Smooth muscle cell (in vitro differentiated cells): ENCODE data around the gene VIPR2. TPM values are rescaled to one million over a fixed set of nuclear protein-coding genes. Genes with fewer than 3 reads are reported as not detected.

Source experiments
- DNase-seq: peaks from one replicate; lab custom pipeline; 2025; ENCODE audit not compliant: unreplicated experiment; lab: John Stamatoyannopoulos, UW
- H2AFZ ChIP-seq: fragments of 200-600 bp; sonication (generic); 2 replicates; pipeline ENCODE4 v1.6.0; 2016; ENCODE audit warnings: antibody characterized with exemption, low read depth, mild to moderate bottlenecking
- H3F3A ChIP-seq: fragments of 200-600 bp; sonication (generic); 2 replicates; pipeline ENCODE4 v1.6.0; 2017; ENCODE audit warnings: antibody characterized with exemption, low read depth
- H3K27ac ChIP-seq: fragments of 200-600 bp; sonication (generic); 2 replicates; pipeline ENCODE4 v1.5.1; 2016; ENCODE audit warnings: low read depth, mild to moderate bottlenecking
- H3K27me3 ChIP-seq: fragments of 200-600 bp; sonication (generic); 2 replicates; pipeline ENCODE4 v1.6.1; 2016; ENCODE audit warnings: low read depth, mild to moderate bottlenecking
- H3K36me3 ChIP-seq: fragments of 200-600 bp; sonication (generic); 2 replicates; pipeline ENCODE4 v1.5.1; 2016; ENCODE audit warnings: low read depth
- H3K4me1 ChIP-seq: fragments of 200-600 bp; sonication (generic); 2 replicates; pipeline ENCODE4 v1.5.1; 2016; ENCODE audit warnings: low read depth
- H3K4me2 ChIP-seq: fragments of 200-600 bp; sonication (generic); 2 replicates; pipeline ENCODE4 v1.6.0; 2016; ENCODE audit warnings: mild to moderate bottlenecking
- H3K4me3 ChIP-seq: fragments of 200-600 bp; sonication (generic); 2 replicates; pipeline ENCODE4 v1.5.1; 2016; ENCODE audit warnings: mild to moderate bottlenecking
- H3K79me2 ChIP-seq: fragments of 200-600 bp; sonication (generic); 2 replicates; pipeline ENCODE4 v1.6.0; 2016; ENCODE audit warnings: low read depth, mild to moderate bottlenecking
- H3K9ac ChIP-seq: fragments of 200-600 bp; sonication (generic); 2 replicates; pipeline ENCODE4 v1.6.0; 2016; ENCODE audit warnings: low read depth
- H3K9me3 ChIP-seq: fragments of 200-600 bp; sonication (generic); replicated peaks from 2 replicates; pipeline ENCODE4 v1.5.1; 2016; ENCODE audit warnings: low read depth
- H4K20me1 ChIP-seq: fragments of 200-600 bp; sonication (generic); 2 replicates; pipeline ENCODE4 v1.6.0; 2016; ENCODE audit warnings: low read depth
- WGBS: methylation state at CpG from one replicate; pipeline ENCODE4 v1.1.7; 2016; ENCODE audit warnings: low lambda C conversion rate; 5-methylcytosine and 5-hydroxymethylcytosine counted together
- polyA plus RNA-seq: library from polyadenylated mRNA; unstranded; fragments of >200 nt; fragmentation: Nextera tagmentation; extraction: Ambion mirVana; gene quantifications from 2 replicates; pipeline ENCODE4 v1.2.1, GENCODE V29; 2016
- total RNA-seq: library from RNA; depleted of rRNA; stranded (reverse); fragments of >200 nt; gene quantifications from 2 replicates; pipeline ENCODE4 v1.2.3, GENCODE V29; 2014
- TF ChIP-seq, protein P1 (sequence below): fragments of 200-600 bp; sonication (generic); IDR thresholded peaks from 2 replicates; pipeline ENCODE4 v1.5.1; 2017; ENCODE audit warnings: borderline replicate concordance, mild to moderate bottlenecking, antibody characterized with exemption; ENCODE audit not compliant: insufficient read depth, poor library complexity, severe bottlenecking

VIPR2 gene
- total and polyA plus RNA-seq, 2 experiments from 2014 or later, result not detected

DNA sequence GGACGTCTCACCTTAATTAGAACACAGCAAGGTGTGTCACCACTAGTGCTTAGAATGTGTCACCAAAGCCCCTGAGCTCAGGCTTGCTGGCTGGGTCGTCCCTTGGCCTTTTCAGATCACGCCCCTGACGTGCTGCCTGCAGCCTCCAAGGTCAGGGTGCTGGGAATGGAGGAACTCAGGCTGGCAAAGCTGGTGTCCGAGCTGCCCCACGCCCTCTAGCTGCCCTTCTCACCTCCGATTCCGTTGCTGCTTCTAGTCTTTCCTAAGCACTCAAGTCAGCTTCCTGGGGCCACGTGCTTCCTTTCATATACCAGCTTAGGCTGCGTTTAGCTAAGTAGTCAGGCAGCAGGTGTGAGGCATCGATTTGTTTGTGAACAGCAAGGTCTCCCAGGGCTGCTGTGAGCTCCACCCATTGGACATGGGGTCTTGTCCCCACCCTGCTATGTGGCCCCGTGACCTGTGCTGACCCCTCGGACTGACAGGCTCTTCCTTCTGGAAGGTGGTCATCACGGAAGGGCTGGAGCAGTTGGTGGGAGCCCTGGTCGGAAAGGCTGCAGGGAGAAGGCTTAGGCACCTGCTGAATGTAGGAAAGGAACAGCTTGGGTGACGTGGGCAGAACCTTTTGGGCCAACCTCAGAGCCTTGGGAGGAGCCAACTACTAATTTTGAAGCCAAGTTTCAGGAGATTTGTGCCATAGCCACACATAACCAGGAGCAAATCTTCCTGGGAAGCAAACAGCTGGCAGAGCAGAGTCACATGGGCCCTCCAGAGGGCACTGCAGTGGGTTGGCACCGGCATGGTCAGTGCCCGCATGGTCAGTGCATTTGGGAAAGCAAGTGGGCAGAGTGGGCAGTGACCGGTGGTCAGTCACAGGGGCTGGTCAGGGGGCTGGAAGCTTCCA, 28.8 kb downstream of the VIPR2 start:
- peaks cover 10% of the 10 kb centered on the region for H3K4me1 ChIP-seq
- WGBS, result 84% methylated on average over 19 of the region's 19 CpGs
- no peaks in the 10 kb centered on the region for H3F3A ChIP-seq
- H3K36me3 ChIP-seq, result no peaks in the 10 kb centered on the region
- H4K20me1 ChIP-seq, result no peaks in the 10 kb centered on the region
- H3K27ac ChIP-seq, result no peak overlapping the region
- H3K9me3 ChIP-seq, result no peaks in the 10 kb centered on the region
- peaks cover 25% of the 10 kb centered on the region for H3K27me3 ChIP-seq
- H2AFZ ChIP-seq, result no peak overlapping the region
- H3K79me2 ChIP-seq, result no peaks in the 10 kb centered on the region
- no peak overlapping the region for H3K4me2 ChIP-seq
- H3K9ac ChIP-seq, result no peak overlapping the region
- no peak overlapping the region for H3K4me3 ChIP-seq
- DNase-seq, result no peak
- TF ChIP-seq, protein P1, sequence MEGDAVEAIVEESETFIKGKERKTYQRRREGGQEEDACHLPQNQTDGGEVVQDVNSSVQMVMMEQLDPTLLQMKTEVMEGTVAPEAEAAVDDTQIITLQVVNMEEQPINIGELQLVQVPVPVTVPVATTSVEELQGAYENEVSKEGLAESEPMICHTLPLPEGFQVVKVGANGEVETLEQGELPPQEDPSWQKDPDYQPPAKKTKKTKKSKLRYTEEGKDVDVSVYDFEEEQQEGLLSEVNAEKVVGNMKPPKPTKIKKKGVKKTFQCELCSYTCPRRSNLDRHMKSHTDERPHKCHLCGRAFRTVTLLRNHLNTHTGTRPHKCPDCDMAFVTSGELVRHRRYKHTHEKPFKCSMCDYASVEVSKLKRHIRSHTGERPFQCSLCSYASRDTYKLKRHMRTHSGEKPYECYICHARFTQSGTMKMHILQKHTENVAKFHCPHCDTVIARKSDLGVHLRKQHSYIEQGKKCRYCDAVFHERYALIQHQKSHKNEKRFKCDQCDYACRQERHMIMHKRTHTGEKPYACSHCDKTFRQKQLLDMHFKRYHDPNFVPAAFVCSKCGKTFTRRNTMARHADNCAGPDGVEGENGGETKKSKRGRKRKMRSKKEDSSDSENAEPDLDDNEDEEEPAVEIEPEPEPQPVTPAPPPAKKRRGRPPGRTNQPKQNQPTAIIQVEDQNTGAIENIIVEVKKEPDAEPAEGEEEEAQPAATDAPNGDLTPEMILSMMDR, result no peak

GRCh38 chr7:159114981-159115380, 29.7 kb downstream of the VIPR2 start:
- H3K79me2 ChIP-seq, result no peaks in the 10 kb centered on the region
- no peak overlapping the region for H3K9ac ChIP-seq
- no peak overlapping the region for H3K27ac ChIP-seq
- no peaks in the 10 kb centered on the region for H4K20me1 ChIP-seq
- H3K4me2 ChIP-seq, result no peak overlapping the region
- peaks cover 10% of the 10 kb centered on the region for H3K4me1 ChIP-seq
- no peaks in the 10 kb centered on the region for H3F3A ChIP-seq
- no peak overlapping the region for H3K4me3 ChIP-seq
- H3K36me3 ChIP-seq, result no peaks in the 10 kb centered on the region
- H3K27me3 ChIP-seq, result peaks cover 25% of the 10 kb centered on the region
- no peaks in the 10 kb centered on the region for H3K9me3 ChIP-seq
- H2AFZ ChIP-seq, result no peak overlapping the region
- WGBS, result 89% methylated on average over 7 of the region's 7 CpGs
- TF ChIP-seq, protein P1, result no peak
- DNase-seq, result no peak

DNA sequence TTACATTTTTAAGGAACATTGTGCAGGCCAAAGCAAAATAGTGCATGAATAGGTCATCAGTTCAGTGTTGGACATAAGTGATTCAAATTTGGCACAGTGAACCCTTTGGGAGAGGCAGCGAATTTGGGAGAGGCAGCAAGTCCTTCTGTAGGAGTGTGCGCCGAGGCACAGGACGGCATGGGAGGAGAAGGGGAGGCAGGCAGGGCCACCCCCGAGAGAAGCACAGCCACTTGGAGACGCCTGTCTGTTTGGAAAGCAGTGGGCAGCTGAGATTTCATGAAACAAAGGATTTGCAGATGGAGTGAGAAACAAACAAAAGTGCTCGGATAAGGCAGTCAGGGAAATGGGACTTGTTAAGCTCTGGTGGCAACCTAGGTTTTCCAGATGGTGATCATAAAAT, 30.6 kb downstream of the VIPR2 start:
- no peaks in the 10 kb centered on the region for H3K9me3 ChIP-seq
- H2AFZ ChIP-seq, result no peak overlapping the region
- no peak overlapping the region for H3K9ac ChIP-seq
- no peaks in the 10 kb centered on the region for H3F3A ChIP-seq
- H3K27ac ChIP-seq, result no peak overlapping the region
- peaks cover 25% of the 10 kb centered on the region for H3K27me3 ChIP-seq
- DNase-seq, result no peak
- H3K4me1 ChIP-seq, result peaks cover 10% of the 10 kb centered on the region
- no peaks in the 10 kb centered on the region for H3K36me3 ChIP-seq
- no peaks in the 10 kb centered on the region for H3K79me2 ChIP-seq
- H4K20me1 ChIP-seq, result no peaks in the 10 kb centered on the region
- no peak overlapping the region for H3K4me3 ChIP-seq
- H3K4me2 ChIP-seq, result no peak overlapping the region
- TF ChIP-seq, protein P1, result no peak
- 74% methylated on average over 7 of the region's 7 CpGs for WGBS
